Right cardiac atrium (tissue), 5 donors: Measurements from ENCODE around the gene LSM14B. TPM values are rescaled to one million over a fixed set of nuclear protein-coding genes. Genes with fewer than 3 reads are reported as not detected.
A peak's percentile ranks its signal among the peaks of the same experiment; 100 is the strongest.

Experiments
- ATAC-seq, 2 donors: fragments of 200-7000 bp; cut with Tn5 transposase; one replicate each; pipeline versions ENCODE4 v1.8.0 to v1.9.1; 2020; ENCODE audit warnings: moderate library complexity in 2 of 2, mild to moderate bottlenecking in 1 of 2
- DNase-seq, 3 donors: peaks; one replicate each; pipeline ENCODE4 v3.0.0-alpha.2; 2020
- H3K27ac ChIP-seq: one replicate; pipeline ENCODE4 v1.5.1; 2013; ENCODE audit warnings: mild to moderate bottlenecking, low read length, control low read depth, moderate library complexity
- H3K27me3 ChIP-seq: one replicate; pipeline ENCODE4 v1.6.1; 2013; ENCODE audit not compliant: control insufficient read depth, insufficient read depth
- H3K4me1 ChIP-seq: one replicate; pipeline ENCODE4 v1.6.1; 2013; ENCODE audit warnings: low read length; ENCODE audit not compliant: control insufficient read depth, insufficient read depth
- H3K4me3 ChIP-seq: one replicate; pipeline ENCODE4 v1.5.1; 2013; ENCODE audit warnings: low read length, control low read depth
- H3K9me3 ChIP-seq: one replicate; pipeline ENCODE4 v1.6.1; 2013; ENCODE audit warnings: low read length; ENCODE audit not compliant: control insufficient read depth
- WGBS: extraction: QIAGEN DNeasy Blood & Tissue Kit; methylation state at CpG from one replicate; pipeline ENCODE4 v1.1.7; 2013; 5-methylcytosine and 5-hydroxymethylcytosine counted together
- intact Hi-C, 4 donors: fragments of 100-400 bp; cut with DNase I; formaldehyde crosslinking; loops; one replicate each; pipeline versions ENCODE4 v1.11.0 to v1.14.0; 2022 to 2023
- polyA plus RNA-seq: library from polyadenylated mRNA; stranded (reverse); fragments of 200-250 nt; gene quantifications from one replicate; pipeline ENCODE4 v1.2.3, GENCODE V29; 2013
- total RNA-seq, 4 donors: library from RNA; stranded (reverse); fragmentation: NEBNext Ultra II Directional; extraction: Animal tissue kit (Norgen Biotek cat#: 25700); gene quantifications; one replicate each; pipeline ENCODE4 v1.2.1, GENCODE V29; 2021
- donor health status: healthy with polysubstance abuse.
- donor health status: DM: no; HTN: yes; CAD: no.
- donor health status: DM: no; HTN: no; CAD: no.
- donor health status: DM: no; HTN: yes; CAD: no; lungs with severe emphysema.
- donor health status: DM: yes; HTN: yes; CAD: no.

LSM14B gene
- total and polyA plus RNA-seq, 5 donors = 27.6 to 45.7 (median 40.5) TPM

GRCh38 chr20:62120990-62121775 lies 1.1 kb upstream of the LSM14B start:
- intact Hi-C loops = loop anchor here in 2 of 4 donors (5.0 to 10.0 kb wide), 2 partner anchors 54 to 56 kb away; partner anchors contain the start of gene TAF4 (in 2 of the 2)
- DNase-seq = peak in 1 of 3 donors; percentile 54
- H3K27me3 ChIP-seq = no peaks in the 10 kb centered on the region
- H3K9me3 ChIP-seq = no peaks in the 10 kb centered on the region
- 15% methylated on average over 45 of the region's 45 CpGs for WGBS
- peak; percentile 6 to 9 for ATAC-seq
- peaks cover 6% of the 10 kb centered on the region for H3K4me1 ChIP-seq
- H3K4me3 ChIP-seq = peak overlapping the region; percentile 82
- H3K27ac ChIP-seq = peak overlapping the region; percentile 98

DNA sequence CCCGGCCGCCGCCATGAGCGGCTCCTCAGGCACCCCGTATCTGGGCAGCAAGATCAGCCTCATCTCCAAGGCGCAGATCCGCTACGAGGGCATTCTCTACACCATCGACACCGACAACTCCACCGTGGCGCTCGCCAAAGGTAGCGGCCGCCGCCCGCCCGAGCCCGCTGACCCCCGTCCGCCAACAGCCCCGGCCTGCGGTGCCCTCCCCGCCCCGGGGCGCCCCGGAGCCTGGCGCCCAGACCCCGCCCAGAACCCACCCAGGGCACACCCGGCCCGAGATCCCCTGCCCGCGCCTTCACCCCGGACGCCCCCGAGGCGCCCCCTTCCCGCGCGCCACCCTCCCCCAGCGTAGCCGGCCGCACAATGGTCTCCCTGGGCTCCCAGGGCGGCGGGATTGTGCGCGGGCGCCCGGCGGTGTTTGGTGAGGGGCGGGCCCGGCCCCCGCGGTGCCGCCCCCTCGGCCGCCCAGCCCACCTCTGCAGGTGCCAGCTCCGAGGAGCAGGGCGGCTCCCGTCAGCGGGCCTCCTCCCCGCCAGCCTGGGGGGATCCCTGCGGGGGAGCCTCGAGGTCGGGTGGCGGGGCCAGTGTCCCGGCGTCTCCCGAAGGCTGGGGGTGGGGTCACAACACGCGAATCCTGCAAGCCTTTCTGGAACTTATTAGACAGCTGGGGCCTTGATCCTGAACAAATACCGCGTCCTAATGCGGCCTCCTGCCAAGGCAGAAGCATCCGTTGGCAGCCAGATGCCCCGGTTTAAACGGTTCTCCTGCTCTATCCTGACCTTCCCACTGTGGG lies 577 bp downstream of the LSM14B start:
- WGBS = under 1% methylated on average over 77 of the region's 77 CpGs
- H3K27me3 ChIP-seq = no peaks in the 10 kb centered on the region
- H3K4me3 ChIP-seq = peak overlapping the region; percentile 88
- peak; percentile 47 to 78 (median 72) for DNase-seq
- intact Hi-C loops = loop anchor here in 2 of 4 donors (5.0 to 10.0 kb wide), 2 partner anchors 56 to 58 kb away; partner anchors contain the start of gene TAF4 (in 2 of the 2)
- peaks cover 6% of the 10 kb centered on the region for H3K4me1 ChIP-seq
- no peaks in the 10 kb centered on the region for H3K9me3 ChIP-seq
- peak overlapping the region; percentile 54 for H3K27ac ChIP-seq
- peak in 1 of 2 donors; percentile 11 for ATAC-seq

DNA sequence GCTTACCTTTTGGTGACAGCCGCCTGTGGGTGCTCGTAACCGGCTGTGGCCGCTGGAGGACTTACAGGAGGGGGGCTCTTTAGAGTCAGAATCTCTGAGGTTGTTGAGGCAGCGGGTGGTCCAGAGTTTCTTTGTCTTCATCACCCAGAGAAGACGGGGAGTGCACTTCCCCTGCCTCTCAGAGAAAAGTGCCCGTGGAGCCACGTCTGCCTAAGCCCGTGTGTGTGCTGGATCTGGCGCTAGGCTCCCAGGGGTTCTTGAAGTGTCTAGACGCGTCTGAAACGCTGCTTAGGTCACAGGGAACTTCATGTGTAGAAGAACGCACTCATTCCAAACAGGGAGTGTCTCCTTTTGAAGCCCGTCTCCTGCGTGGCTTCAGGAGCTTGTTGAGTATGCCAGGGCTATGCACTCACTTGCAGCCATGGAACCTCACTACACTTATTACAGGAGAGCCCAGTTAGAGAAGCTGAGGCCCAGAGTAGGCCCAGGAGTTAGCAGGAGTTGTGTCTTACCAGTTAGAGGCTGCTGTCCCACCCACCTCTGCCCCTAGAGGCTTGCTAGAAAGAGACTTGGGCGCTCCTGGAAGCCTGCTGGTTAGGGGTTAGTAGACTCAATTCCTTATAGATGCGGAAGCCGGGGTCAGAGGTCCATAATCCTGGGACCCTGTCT lies 1.3 kb downstream of the LSM14B start:
- intact Hi-C loops = loop anchor here in 2 of 4 donors (5.0 to 10.0 kb wide), 2 partner anchors 56 to 59 kb away; partner anchors contain the start of gene TAF4 (in 2 of the 2)
- peak in 1 of 3 donors; percentile 33 for DNase-seq
- ATAC-seq = no peak

GRCh38 chr20:62126141-62126540 lies 3.9 kb downstream of the LSM14B start:
- 93% methylated on average over 20 of the region's 20 CpGs for WGBS

More for the DNA sequence above, 1.3 kb downstream of the LSM14B start:
- Histone ChIP-seq H3K9me3 (no peaks in the 10 kb centered on the region), H3K27ac (peak overlapping the region; percentile 40), H3K4me1 (peaks cover 6% of the 10 kb centered on the region), H3K4me3 (peak overlapping the region; percentile 88), H3K27me3 (no peaks in the 10 kb centered on the region)
- 23% methylated on average over 19 of the region's 19 CpGs for WGBS

GRCh38 chr20:62127799-62128198 lies 5.5 kb downstream of the LSM14B start:
- intact Hi-C loops = loop anchor here in 1 of 4 donors (10.0 kb wide), 1 partner anchor 63 kb away; the partner anchor contains the start of gene TAF4
- Histone ChIP-seq H3K27me3 (no peaks in the 10 kb centered on the region), H3K27ac (no peak overlapping the region), H3K4me1 (peaks cover 4% of the 10 kb centered on the region), H3K4me3 (no peak overlapping the region), H3K9me3 (no peaks in the 10 kb centered on the region)
- WGBS = 85% methylated on average over 6 of the region's 6 CpGs
- no peak for ATAC-seq
- DNase-seq = no peak

More at GRCh38 chr20:62126141-62126540, 3.9 kb downstream of the LSM14B start:
- intact Hi-C loops = loop anchor here in 1 of 4 donors (10.0 kb wide), 1 partner anchor 61 kb away; the partner anchor contains the start of gene TAF4
- H3K9me3 ChIP-seq = no peaks in the 10 kb centered on the region
- no peak overlapping the region for H3K4me3 ChIP-seq
- DNase-seq (peak in 1 of 3 donors; percentile 13), ATAC-seq (no peak)
- H3K27me3 ChIP-seq = no peaks in the 10 kb centered on the region
- H3K27ac ChIP-seq = no peak overlapping the region
- H3K4me1 ChIP-seq = peaks cover 4% of the 10 kb centered on the region

- 76% methylated on average over 6 of the region's 6 CpGs for WGBS
- Histone ChIP-seq H3K27me3 (no peaks in the 10 kb centered on the region), H3K4me3 (no peak overlapping the region), H3K4me1 (peaks cover 2% of the 10 kb centered on the region), H3K9me3 (no peaks in the 10 kb centered on the region), H3K27ac (no peak overlapping the region)
- DNase-seq (peak in 1 of 3 donors; percentile 24), ATAC-seq (no peak)
- intact Hi-C loops = loop anchor here in 1 of 4 donors (10.0 kb wide), 1 partner anchor 64 kb away; the partner anchor contains the start of gene TAF4
These were observed 6.2 kb downstream of the LSM14B start for GRCh38 chr20:62128502-62128901.

DNA sequence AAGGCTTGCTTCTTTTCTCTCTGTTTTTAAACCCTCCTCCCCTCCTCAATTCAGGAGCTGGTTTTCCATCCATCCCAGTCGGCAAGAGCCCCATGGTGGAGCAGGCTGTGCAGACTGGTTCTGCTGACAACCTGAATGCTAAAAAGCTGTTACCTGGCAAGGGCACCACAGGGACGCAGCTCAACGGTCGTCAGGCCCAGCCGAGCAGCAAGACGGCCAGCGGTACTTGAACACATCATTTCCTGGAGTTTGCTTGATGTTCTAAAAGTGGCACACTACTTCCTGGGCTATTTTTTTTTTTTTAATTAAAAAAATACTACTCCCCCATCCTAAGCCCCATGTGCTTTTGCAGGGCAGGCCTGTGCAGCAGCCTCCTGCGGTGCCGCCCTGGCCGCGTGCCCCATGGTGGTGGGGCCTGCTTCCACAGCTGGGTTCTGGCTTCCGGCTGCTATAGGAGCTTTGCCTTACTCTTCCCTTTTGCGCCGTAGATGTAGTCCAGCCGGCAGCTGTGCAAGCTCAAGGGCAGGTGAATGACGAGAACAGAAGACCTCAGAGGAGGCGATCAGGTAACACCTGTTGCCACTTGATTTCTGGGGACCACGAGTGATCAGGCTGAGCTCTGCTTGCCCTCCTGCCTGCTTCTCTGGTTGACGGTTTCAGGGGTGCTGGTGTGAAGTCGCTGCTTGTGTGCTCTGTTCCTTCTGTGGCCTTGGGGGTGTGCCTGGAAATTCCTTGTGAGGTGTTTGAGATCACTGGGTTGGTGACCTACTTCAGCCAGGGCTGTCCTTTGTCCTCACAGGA lies 7.7 kb downstream of the LSM14B start:
- peak in 1 of 3 donors; percentile 48 for DNase-seq
- H3K4me1 ChIP-seq = peaks cover 2% of the 10 kb centered on the region
- 81% methylated on average over 20 of the region's 20 CpGs for WGBS
- H3K27ac ChIP-seq = peak overlapping the region; percentile 1
- H3K4me3 ChIP-seq = no peak overlapping the region
- intact Hi-C loops = loop anchor here in 3 of 4 donors (5.0 to 10.0 kb wide), 3 partner anchors 65 to 115 kb away; partner anchors contain the start of gene TAF4 (in 1 of the 3)
- H3K9me3 ChIP-seq = no peaks in the 10 kb centered on the region
- ATAC-seq = no peak
- no peaks in the 10 kb centered on the region for H3K27me3 ChIP-seq

GRCh38 chr20:62131560-62132320 lies 9.5 kb downstream of the LSM14B start:
- DNase-seq (peak in 1 of 3 donors; percentile 48), ATAC-seq (no peak)
- H3K4me1 ChIP-seq = peaks cover 2% of the 10 kb centered on the region
- no peak overlapping the region for H3K4me3 ChIP-seq
- 78% methylated on average over 25 of the region's 25 CpGs for WGBS
- intact Hi-C loops = loop anchor here in 2 of 4 donors (5.0 to 10.0 kb wide), 2 partner anchors 69 to 117 kb away; no protein-coding TSS in a partner anchor
- no peaks in the 10 kb centered on the region for H3K9me3 ChIP-seq
- no peaks in the 10 kb centered on the region for H3K27me3 ChIP-seq
- H3K27ac ChIP-seq = peak overlapping the region; percentile 73

- H3K27ac ChIP-seq = peak overlapping the region; percentile 73
- no peak overlapping the region for H3K4me3 ChIP-seq
- H3K4me1 ChIP-seq = peaks cover 2% of the 10 kb centered on the region
- ATAC-seq = peak in 1 of 2 donors; percentile 69
- DNase-seq = peak in 2 of 3 donors; percentile 62 to 81
- 69% methylated on average over 7 of the region's 7 CpGs for WGBS
- intact Hi-C loops = loop anchor here in 2 of 4 donors (5.0 to 10.0 kb wide), 2 partner anchors 70 to 118 kb away; no protein-coding TSS in a partner anchor
- no peaks in the 10 kb centered on the region for H3K27me3 ChIP-seq
- H3K9me3 ChIP-seq = no peaks in the 10 kb centered on the region
These were observed 10.1 kb downstream of the LSM14B start for GRCh38 chr20:62132421-62132820.
